Activated T-cell treated with anti-CD3 and anti-CD28 coated beads, Interleukin-2, amount 50 U/mL, for 24 hours (primary cell): ENCODE measurements around the gene CD22.
"Not testable (repeated sequence)": the region's sequence is repeated elsewhere in the genome, so short reads cannot be mapped to it uniquely, and the experiment has no call there.

ENCODE experiments used
- DNase-seq: peaks from one replicate; pipeline ENCODE4 v3.0.0-alpha.2; 2020
- H3K27ac Mint-ChIP-seq: 2 replicates; pipeline ENCODE4 v1.8.0; 2020; ENCODE audit warnings: mild to moderate bottlenecking, mixed read lengths
- H3K27me3 Mint-ChIP-seq: 2 replicates; pipeline ENCODE4 v1.8.0; 2020; ENCODE audit warnings: mixed read lengths
- H3K36me3 Mint-ChIP-seq: 2 replicates; pipeline ENCODE4 v1.8.0; 2020; ENCODE audit warnings: low read depth, mixed read lengths
- H3K4me1 Mint-ChIP-seq: 2 replicates; pipeline ENCODE4 v1.8.0; 2020; ENCODE audit warnings: low read depth, mixed read lengths
- H3K4me3 Mint-ChIP-seq: 2 replicates; pipeline ENCODE4 v1.8.0; 2020; ENCODE audit warnings: mild to moderate bottlenecking, moderate library complexity, mixed read lengths
- H3K9me3 Mint-ChIP-seq: 2 replicates; pipeline ENCODE4 v1.8.0; 2020; ENCODE audit warnings: mixed read lengths

Gene CD22

DNA sequence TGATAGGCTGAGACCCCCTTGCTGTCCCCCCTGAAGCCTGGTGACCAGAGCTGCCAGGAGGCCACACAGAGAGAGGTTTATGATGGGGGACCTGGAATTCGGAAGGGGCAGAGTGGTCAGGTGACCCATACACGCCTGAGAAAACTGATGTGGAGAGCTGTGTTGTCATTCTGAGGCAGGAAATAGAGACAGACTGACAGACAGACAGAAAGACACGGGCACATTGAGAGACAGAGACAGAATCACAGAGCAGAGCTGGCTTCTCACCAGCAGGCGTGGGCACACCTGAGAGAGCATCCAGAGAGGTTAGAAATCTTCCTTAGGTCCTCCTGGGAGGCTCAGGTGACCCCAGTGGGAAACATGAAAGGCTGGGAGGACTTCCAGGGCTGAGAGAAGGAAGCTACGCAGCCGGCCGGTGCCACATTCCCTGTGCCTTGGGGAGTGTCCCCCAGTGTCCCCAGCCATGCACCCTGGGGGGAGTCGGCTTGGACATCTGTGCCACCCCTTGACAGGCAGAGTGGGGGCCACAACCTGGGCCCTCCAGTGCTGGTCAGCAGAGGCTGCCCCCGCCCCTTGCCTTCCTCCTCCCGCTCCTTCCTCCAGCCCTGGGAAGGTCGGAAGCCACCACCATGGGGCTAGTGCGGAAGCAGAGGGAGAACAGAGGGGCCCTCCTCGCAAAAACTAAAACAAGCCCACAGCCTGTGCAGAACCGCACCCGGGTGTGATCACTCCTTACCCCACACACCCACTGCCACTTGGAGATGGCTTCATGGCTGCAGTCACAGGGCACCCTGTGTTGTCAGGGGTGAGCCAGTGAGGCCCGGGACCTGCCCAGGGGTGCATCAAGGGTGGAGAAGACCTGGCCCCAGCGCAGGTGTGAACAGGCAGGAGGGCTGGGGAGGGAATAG lies 20.9 kb downstream of the CD22 start:
- Mint-ChIP-seq H3K27ac (peak overlapping the region; percentile 2), H3K4me3 (no peak overlapping the region), H3K9me3 (no peaks in the 10 kb centered on the region), H3K36me3 (no peaks in the 10 kb centered on the region), H3K4me1 (peaks cover 51% of the 10 kb centered on the region), H3K27me3 (peaks cover 4% of the 10 kb centered on the region)
- DNase-seq: no peak

GRCh38 chr19:35350591-35350990 lies 21.6 kb downstream of the CD22 start:
- no peak for DNase-seq
- H3K4me3 Mint-ChIP-seq: no peak overlapping the region
- H3K36me3 Mint-ChIP-seq: no peaks in the 10 kb centered on the region
- H3K9me3 Mint-ChIP-seq: no peaks in the 10 kb centered on the region
- peaks cover 3% of the 10 kb centered on the region for H3K27me3 Mint-ChIP-seq
- peaks cover 47% of the 10 kb centered on the region for H3K4me1 Mint-ChIP-seq
- no peak overlapping the region for H3K27ac Mint-ChIP-seq

GRCh38 chr19:35351411-35352176 lies 22.6 kb downstream of the CD22 start:
- Mint-ChIP-seq H3K9me3 (no peaks in the 10 kb centered on the region), H3K4me3 (no peak overlapping the region), H3K36me3 (no peaks in the 10 kb centered on the region), H3K4me1 (peaks cover 36% of the 10 kb centered on the region), H3K27ac (no peak overlapping the region), H3K27me3 (no peaks in the 10 kb centered on the region)
- no peak for DNase-seq

- Mint-ChIP-seq H3K27me3 (no peaks in the 10 kb centered on the region), H3K4me3 (no peak overlapping the region), H3K36me3 (no peaks in the 10 kb centered on the region), H3K27ac (no peak overlapping the region), H3K9me3 (no peaks in the 10 kb centered on the region), H3K4me1 (peaks cover 31% of the 10 kb centered on the region)
- no peak for DNase-seq
These were observed 23.1 kb downstream of the CD22 start for GRCh38 chr19:35352177-35352447.

- H3K9me3 Mint-ChIP-seq: no peaks in the 10 kb centered on the region
- H3K4me3 Mint-ChIP-seq: no peak overlapping the region
- no peaks in the 10 kb centered on the region for H3K36me3 Mint-ChIP-seq
- H3K4me1 Mint-ChIP-seq: peaks cover 29% of the 10 kb centered on the region
- peak overlapping the region; percentile 59 for H3K27ac Mint-ChIP-seq
- no peaks in the 10 kb centered on the region for H3K27me3 Mint-ChIP-seq
- peak; percentile 78 for DNase-seq
These were observed 23.7 kb downstream of the CD22 start for GRCh38 chr19:35352448-35353304.

GRCh38 chr19:35353635-35354034 lies 24.6 kb downstream of the CD22 start:
- Mint-ChIP-seq H3K27ac (no peak overlapping the region), H3K36me3 (no peaks in the 10 kb centered on the region), H3K27me3 (no peaks in the 10 kb centered on the region), H3K4me3 (no peak overlapping the region), H3K4me1 (peaks cover 28% of the 10 kb centered on the region), H3K9me3 (no peaks in the 10 kb centered on the region)
- DNase-seq: no peak

DNA sequence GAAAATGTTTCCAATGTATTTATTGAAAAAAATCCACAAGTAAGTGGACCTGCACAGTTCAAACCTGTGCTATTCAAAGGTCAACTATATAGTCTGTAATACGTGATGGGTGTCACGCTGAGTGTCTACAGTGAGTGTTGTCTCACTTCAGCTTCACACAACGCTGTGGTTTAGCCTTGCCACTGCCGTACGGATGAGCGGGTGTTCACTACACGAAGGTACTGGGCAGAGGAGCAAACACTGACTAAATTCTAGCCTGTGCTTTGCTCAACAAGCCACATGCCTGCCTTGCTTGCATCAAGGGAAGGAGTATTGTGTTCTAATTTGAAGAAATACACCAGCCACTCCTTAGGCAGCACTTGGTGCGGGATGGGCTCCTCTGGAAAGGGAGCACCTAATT lies 25.9 kb downstream of the CD22 start:
- no peak overlapping the region for H3K4me3 Mint-ChIP-seq
- no peak overlapping the region for H3K27ac Mint-ChIP-seq
- no peaks in the 10 kb centered on the region for H3K27me3 Mint-ChIP-seq
- no peaks in the 10 kb centered on the region for H3K9me3 Mint-ChIP-seq
- no peaks in the 10 kb centered on the region for H3K36me3 Mint-ChIP-seq
- DNase-seq: no peak
- peaks cover 17% of the 10 kb centered on the region for H3K4me1 Mint-ChIP-seq

GRCh38 chr19:35355791-35356460 lies 26.9 kb downstream of the CD22 start:
- Mint-ChIP-seq H3K27ac (no peak overlapping the region), H3K9me3 (no peaks in the 10 kb centered on the region)
- no peak for DNase-seq

GRCh38 chr19:35357867-35358573 lies 29.0 kb downstream of the CD22 start, which contains the start of gene FFAR3:
Gene FFAR3, plus strand, starts transcription at chr19:35358460. Its CDS starts 431 bp downstream, at chr19:35358891.
- no peaks in the 10 kb centered on the region for H3K9me3 Mint-ChIP-seq
- H3K4me3 Mint-ChIP-seq: peak within 1 kb of the TSS; percentile 40
- H3K27me3 Mint-ChIP-seq: peaks cover 11% of the 10 kb centered on the region
- peak within 1 kb of the TSS; percentile 74 for H3K27ac Mint-ChIP-seq
- H3K36me3 Mint-ChIP-seq: no peaks in the 10 kb centered on the region
- peak; percentile 38 for DNase-seq
- H3K4me1 Mint-ChIP-seq: peaks cover 12% of the 10 kb centered on the region

More at GRCh38 chr19:35355791-35356460, 26.9 kb downstream of the CD22 start:
- Mint-ChIP-seq H3K4me3 (no peak overlapping the region), H3K36me3 (no peaks in the 10 kb centered on the region), H3K4me1 (peaks cover 17% of the 10 kb centered on the region), H3K27me3 (no peaks in the 10 kb centered on the region)

- not testable (repeated sequence) for H3K27ac Mint-ChIP-seq, H3K9me3 Mint-ChIP-seq, H3K4me3 Mint-ChIP-seq, H3K36me3 Mint-ChIP-seq
- DNase-seq: peak; percentile 28
- H3K27me3 Mint-ChIP-seq: peaks cover 11% of the 10 kb centered on the region
- peaks cover 11% of the 10 kb centered on the region for H3K4me1 Mint-ChIP-seq
These were observed 29.8 kb downstream of the CD22 start for GRCh38 chr19:35358834-35359233.

DNA sequence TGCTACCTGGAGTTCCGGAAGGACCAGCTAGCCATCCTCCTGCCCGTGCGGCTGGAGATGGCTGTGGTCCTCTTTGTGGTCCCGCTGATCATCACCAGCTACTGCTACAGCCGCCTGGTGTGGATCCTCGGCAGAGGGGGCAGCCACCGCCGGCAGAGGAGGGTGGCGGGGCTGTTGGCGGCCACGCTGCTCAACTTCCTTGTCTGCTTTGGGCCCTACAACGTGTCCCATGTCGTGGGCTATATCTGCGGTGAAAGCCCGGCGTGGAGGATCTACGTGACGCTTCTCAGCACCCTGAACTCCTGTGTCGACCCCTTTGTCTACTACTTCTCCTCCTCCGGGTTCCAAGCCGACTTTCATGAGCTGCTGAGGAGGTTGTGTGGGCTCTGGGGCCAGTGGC lies 30.4 kb downstream of the CD22 start:
- peaks cover 11% of the 10 kb centered on the region for H3K27me3 Mint-ChIP-seq
- peaks cover 11% of the 10 kb centered on the region for H3K4me1 Mint-ChIP-seq
- H3K36me3 Mint-ChIP-seq, H3K4me3 Mint-ChIP-seq, H3K27ac Mint-ChIP-seq, H3K9me3 Mint-ChIP-seq: not testable (repeated sequence)
- DNase-seq: peak; percentile 26

DNA sequence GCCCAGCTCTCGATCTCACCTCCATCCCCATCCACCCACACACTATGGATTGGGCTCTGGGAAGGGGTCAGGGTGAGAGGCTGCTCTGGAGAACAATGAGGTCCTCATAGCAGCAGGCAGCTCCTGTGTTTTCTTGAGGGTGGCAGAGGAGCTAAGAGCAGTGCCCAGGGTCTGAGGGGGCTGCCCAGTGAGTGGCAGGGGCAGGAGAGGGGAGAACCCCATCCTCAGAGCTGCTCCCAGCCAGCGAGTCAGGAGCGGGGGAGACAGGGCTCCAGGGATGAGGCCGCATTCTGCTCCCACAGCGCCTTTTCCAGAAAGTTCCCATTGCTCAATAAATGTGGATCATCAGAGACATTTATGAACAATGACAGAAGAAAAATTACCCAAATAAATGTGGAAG lies 31.1 kb downstream of the CD22 start:
- not testable (repeated sequence) for H3K4me3 Mint-ChIP-seq, H3K27ac Mint-ChIP-seq, DNase-seq, H3K36me3 Mint-ChIP-seq, H3K9me3 Mint-ChIP-seq
- H3K4me1 Mint-ChIP-seq: peaks cover 11% of the 10 kb centered on the region
- H3K27me3 Mint-ChIP-seq: peaks cover 16% of the 10 kb centered on the region

DNA sequence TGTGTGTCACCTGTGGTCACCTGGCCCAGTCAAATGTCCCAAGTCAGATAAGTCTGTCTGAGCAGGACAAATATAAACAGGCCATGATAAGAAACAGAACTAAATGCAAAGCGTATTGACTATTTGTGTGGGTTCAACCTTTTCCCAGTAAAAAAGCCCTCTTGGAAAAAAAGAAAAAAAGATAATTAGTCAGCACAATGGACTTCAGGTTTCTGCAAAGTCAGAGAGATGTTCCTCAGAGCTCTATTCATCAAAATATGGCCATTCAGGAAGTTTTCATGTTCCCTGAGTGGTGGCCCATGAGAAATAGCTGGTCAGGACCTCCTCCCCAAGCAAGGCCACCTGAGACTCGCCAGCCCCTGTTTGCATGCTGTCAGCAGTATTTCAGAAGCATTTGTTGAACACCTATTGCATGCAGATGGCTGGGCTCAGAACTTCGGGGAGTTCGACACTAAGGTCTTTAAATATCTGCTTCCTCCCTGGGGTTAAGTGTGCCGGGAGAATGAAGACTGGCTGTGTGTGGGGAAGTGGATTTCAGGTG lies 32.0 kb downstream of the CD22 start:
- Mint-ChIP-seq H3K27ac (no peak overlapping the region), H3K9me3 (no peaks in the 10 kb centered on the region), H3K4me3 (no peak overlapping the region)

More for the DNA sequence above, 32.0 kb downstream of the CD22 start:
- no peak for DNase-seq
- H3K36me3 Mint-ChIP-seq: no peaks in the 10 kb centered on the region
- peaks cover 11% of the 10 kb centered on the region for H3K4me1 Mint-ChIP-seq
- peaks cover 17% of the 10 kb centered on the region for H3K27me3 Mint-ChIP-seq
